Measurements from ENCODE around the gene ANKRD55. TPM values are rescaled to one million over a fixed set of nuclear protein-coding genes. Genes with fewer than 3 reads are reported as not detected.

The ANKRD55 gene
- total and polyA plus RNA-seq, 9 of the 15 experiments (the other 6 are each of a cell fraction or from before 2014, with no cell fraction given) = 3.4 to 10.6 (median 6.5) TPM

DNA sequence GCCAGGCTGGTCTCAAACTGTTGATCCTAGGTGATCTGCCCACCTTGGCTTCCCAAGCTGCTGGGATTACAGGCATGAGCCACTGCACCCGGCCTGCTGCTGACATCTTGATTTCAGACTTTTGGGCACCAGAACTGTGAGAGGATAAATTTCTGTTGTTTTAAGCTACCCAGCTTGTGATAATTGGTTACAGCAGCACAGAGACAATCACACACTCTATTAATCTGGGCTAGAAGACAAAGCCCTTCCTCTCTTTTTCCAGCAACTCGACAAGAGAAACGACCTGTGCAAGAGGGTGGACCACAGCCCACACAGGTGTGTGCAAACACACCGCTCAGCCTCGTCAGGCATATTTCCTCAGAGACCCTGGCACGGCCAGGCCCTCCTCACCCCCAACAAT, 4.5 kb downstream of the ANKRD55 start:
- H3K4me3 ChIP-seq = no peak overlapping the region
- WGBS (ENCODE audit: insufficient coverage, low coverage, missing lambda C conversion rate) = 14% methylated on average over 3 of the region's 6 CpGs
- no peak for ATAC-seq
- CTCF ChIA-PET (ENCODE audit: low intra/inter-chr PET ratio) = no interaction called here
- intact Hi-C loops (cut with micrococcal nuclease) (no loop called here), in situ Hi-C loops (cut with MboI) (no loop called here)
- no peaks in the 10 kb centered on the region for H3K36me3 ChIP-seq (ENCODE audit: control insufficient read depth, insufficient read depth, low read length)
- peaks cover 9% of the 10 kb centered on the region in 2 experiments; a peak in 4 of 5 replicates for H3K27me3 ChIP-seq (ENCODE audit: control insufficient read depth in 2 of 2, insufficient read depth in 2 of 2, low read length in 2 of 2)
- no peak for FAIRE-seq
- POLR2A ChIA-PET = interaction anchor here (1.4 kb wide), 1 partner anchor 9 kb away, joined by 3 read pairs; no protein-coding TSS in a partner anchor
- TF ChIP-seq C11orf30 (IDR thresholded peaks at IDR 0.05; ENCODE audit: low read depth) (no peak), DPF2 (IDR thresholded peaks at IDR 0.05) (no peak), RAD51 (IDR thresholded peaks at IDR 0.05; ENCODE audit: borderline replicate concordance, low read depth) (no peak), XRCC3 (IDR thresholded peaks at IDR 0.05) (no peak), RFX5 (IDR thresholded peaks at IDR 0.05; ENCODE audit: low read depth, low read length) (no peak), GMEB1 (CRISPR knock-in tag; IDR thresholded peaks at IDR 0.05) (no peak), EGR1 (conservative IDR thresholded peaks at IDR 0.05) (no peak), ARID3B (CRISPR knock-in tag; IDR thresholded peaks at IDR 0.05; ENCODE audit: borderline replicate concordance) (no peak), TFAM (CRISPR knock-in tag; conservative IDR thresholded peaks at IDR 0.05) (no peak), DACH1 (IDR thresholded peaks at IDR 0.05; ENCODE audit: partially characterized antibody) (no peak)
- no TSS peak for BruUV-seq (replicated peaks)
- H3K9me3 ChIP-seq (replicated peaks; ENCODE audit: control insufficient read depth, insufficient read depth, low read depth, low read length) = no peaks in the 10 kb centered on the region
- H3K79me2 ChIP-seq (ENCODE audit: control insufficient read depth, insufficient read depth, low read length) = no peaks in the 10 kb centered on the region
- H3K4me1 ChIP-seq (replicated peaks in 1 of 2; ENCODE audit: control insufficient read depth in 2 of 2, insufficient read depth in 2 of 2, low read length in 2 of 2) = no peaks in the 10 kb centered on the region; a peak in 1 of 5 replicates
- no peak for DNase-seq (ENCODE audit: extremely low read depth in 1 of 4, low spot score in 3 of 4)
- no peaks in the 10 kb centered on the region for H3K9me1 ChIP-seq (ENCODE audit: control insufficient read depth, insufficient read depth, low read length)
- H3K4me2 ChIP-seq (ENCODE audit: insufficient read depth, low read length) = no peak overlapping the region
- H2AFZ ChIP-seq (ENCODE audit: low read depth, low read length) = no peak overlapping the region
- no peak overlapping the region for H3K27ac ChIP-seq (ENCODE audit: extremely low read depth, low read depth, low read length)
- no peak overlapping the region for H3K9ac ChIP-seq (ENCODE audit: insufficient read depth in 1 of 2, low read depth in 2 of 2, low read length in 2 of 2)
- H4K20me1 ChIP-seq (replicated peaks; ENCODE audit: control insufficient read depth, insufficient read depth, low read length) = no peaks in the 10 kb centered on the region

Measured in K562 (cell line).